ENCODE data around the gene IL37.

GRCh38 chr2:112946086-112946485 lies 35.1 kb downstream of the IL37 start:
- TF ChIP-seq EZH2phosphoT487 (IDR thresholded peaks at IDR 0.05; ENCODE audit: insufficient read depth, low read depth) (no peak), EZH2 (IDR thresholded peaks at IDR 0.05; ENCODE audit: insufficient read depth, poor library complexity, severe bottlenecking) (no peak)

Measured in GM23248 (cell line).